K562 (cell line): ENCODE results near the gene FMNL2. TPM values are rescaled to one million over a fixed set of nuclear protein-coding genes. Genes with fewer than 3 reads are reported as not detected.

ENCODE experiments used
- ATAC-seq: fragments of 200-7000 bp; cut with Tn5 transposase; 3 replicates; pipeline ENCODE4 v1.9.1; 2020; ENCODE audit warnings: moderate library complexity
- BruUV-seq: library from RNA; stranded (reverse); fragments of 400-500 nt; replicated peaks from 2 replicates; lab custom pipeline; 2021; lab: Mats Ljungman, UMichigan
- CTCF ChIA-PET: fragments of 300-600 bp; formaldehyde crosslinking; extraction: SDS; loops from one replicate; lab custom pipeline; 2021; ENCODE audit warnings: low intra/inter-chr PET ratio; lab: Yijun Ruan, JAX
- POLR2A ChIA-PET: fragments of 300-600, 350-650 bp; sonication (Branson Sonifier 250); formaldehyde crosslinking; extraction: SDS; loops from one replicate; lab custom pipeline; 2021; ENCODE audit warnings: antibody characterized with exemption, inconsistent platforms; lab: Yijun Ruan, JAX
- DNase-seq, 4 experiments: peaks; one replicate each; pipeline versions ENCODE4 v3.0.0 to v3.0.0-alpha.2; 2011 to 2018; ENCODE audit warnings: low spot score in 3 of 4, mixed read lengths in 3 of 4; ENCODE audit errors: extremely low read depth in 1 of 4
- FAIRE-seq: peaks from 2 replicates; lab custom pipeline; 2011; peaks lifted over from hg19 to GRCh38; lab: Jason Lieb, UNC
- H2AFZ ChIP-seq: 2 replicates; pipeline ENCODE4 v1.6.0; 2011; ENCODE audit warnings: low read depth, low read length, control low read depth, inconsistent platforms
- H3K27ac ChIP-seq: fragments of 200-600 bp; 3 replicates; pipeline ENCODE4 v1.8.0; 2011; ENCODE audit warnings: low read depth, mild to moderate bottlenecking, control low read depth, inconsistent platforms, low read length, moderate library complexity, mixed read lengths; ENCODE audit errors: extremely low read depth
- H3K27me3 ChIP-seq, 2 experiments: fragments of 300-600 bp in 1 of 2; 2 replicates in 1 of 2; 3 replicates in 1 of 2; pipeline versions ENCODE4 v1.6.0 to v1.8.0; 2011; ENCODE audit warnings: inconsistent platforms in 2 of 2, low read length in 2 of 2, mild to moderate bottlenecking in 1 of 2, mixed read lengths in 1 of 2, moderate library complexity in 1 of 2; ENCODE audit not compliant: control insufficient read depth in 2 of 2, insufficient read depth in 2 of 2
- H3K36me3 ChIP-seq: fragments of 300-600 bp; 3 replicates; pipeline ENCODE4 v1.8.0; 2011; ENCODE audit warnings: mild to moderate bottlenecking, low read length, inconsistent platforms; ENCODE audit not compliant: control insufficient read depth, insufficient read depth
- H3K4me1 ChIP-seq, 2 experiments: fragments of 200-600 bp in 1 of 2; replicated peaks in 1 of 2; 2 replicates in 1 of 2; 3 replicates in 1 of 2; pipeline versions ENCODE4 v1.5.1 to v1.8.0; 2011; ENCODE audit warnings: inconsistent platforms in 2 of 2, low read length in 2 of 2, mild to moderate bottlenecking in 1 of 2, mixed read lengths in 1 of 2, moderate library complexity in 1 of 2; ENCODE audit not compliant: control insufficient read depth in 2 of 2, insufficient read depth in 2 of 2
- H3K4me2 ChIP-seq: 2 replicates; pipeline ENCODE4 v1.6.1; 2011; ENCODE audit warnings: low read length, control low read depth, inconsistent platforms, mixed read lengths; ENCODE audit not compliant: insufficient read depth
- H3K4me3 ChIP-seq: fragments of 200-600 bp; sonication (generic), shearing (Covaris generic); 2 replicates; pipeline ENCODE4 v1.5.1; 2016; ENCODE audit warnings: control low read depth, inconsistent platforms
- H3K79me2 ChIP-seq: fragments of 200-600 bp; 3 replicates; pipeline ENCODE4 v1.8.0; 2011; ENCODE audit warnings: low read length, inconsistent platforms; ENCODE audit not compliant: control insufficient read depth, insufficient read depth
- H3K9ac ChIP-seq, 2 experiments: 2 replicates each; pipeline versions ENCODE4 v1.6.0 to v1.6.1; 2011; ENCODE audit warnings: low read depth in 2 of 2, low read length in 2 of 2, control low read depth in 1 of 2, inconsistent platforms in 1 of 2, mild to moderate bottlenecking in 1 of 2, mixed read lengths in 1 of 2; ENCODE audit not compliant: insufficient read depth in 1 of 2
- H3K9me1 ChIP-seq: one replicate; pipeline ENCODE4 v1.6.0; 2011; ENCODE audit warnings: inconsistent platforms, mild to moderate bottlenecking, low read length, moderate library complexity; ENCODE audit not compliant: control insufficient read depth, insufficient read depth
- H3K9me3 ChIP-seq: replicated peaks from 2 replicates; pipeline ENCODE4 v1.5.1; 2011; ENCODE audit warnings: low read depth, low read length, inconsistent platforms; ENCODE audit not compliant: control insufficient read depth, insufficient read depth
- H4K20me1 ChIP-seq: replicated peaks from 2 replicates; pipeline ENCODE4 v1.6.1; 2011; ENCODE audit warnings: low read length, inconsistent platforms, mixed read lengths; ENCODE audit not compliant: control insufficient read depth, insufficient read depth
- C11orf30 ChIP-seq: fragments of 450-650 bp; IDR thresholded peaks from 2 replicates; pipeline ENCODE4 v1.6.1; 2016; ENCODE audit warnings: low read depth, mild to moderate bottlenecking
- CHD4 ChIP-seq: fragments of 200-600 bp; sonication (generic); IDR thresholded peaks from 3 replicates; pipeline ENCODE4 v1.6.1; 2012; ENCODE audit warnings: low read depth, mild to moderate bottlenecking, mixed read lengths, low read length, inconsistent platforms; ENCODE audit not compliant: insufficient read depth, insufficient replicate concordance, poor library complexity, severe bottlenecking
- FOXK1 ChIP-seq: sonication (generic); formaldehyde crosslinking; IDR thresholded peaks from 2 replicates; pipeline ENCODE4 v1.8.0; 2022; ENCODE audit warnings: missing genetic modification reagents, mild to moderate bottlenecking, borderline replicate concordance
- GABPB2 ChIP-seq: fragments of 250-450 bp; sonication (Bioruptor Pico); conservative IDR thresholded peaks from 2 replicates; pipeline ENCODE4 v1.5.1; 2021; ENCODE audit warnings: mild to moderate bottlenecking
- MEIS2 ChIP-seq: fragments of 450-650 bp; IDR thresholded peaks from 2 replicates; pipeline ENCODE4 v1.6.1; 2014; ENCODE audit warnings: mild to moderate bottlenecking; ENCODE audit not compliant: partially characterized antibody
- NCOA1 ChIP-seq: fragments of 450-650 bp; IDR thresholded peaks from 2 replicates; pipeline ENCODE4 v1.6.1; 2016; ENCODE audit warnings: low read depth
- NR2C1 ChIP-seq, 2 experiments: fragments of 450-650 bp; IDR thresholded peaks; 2 replicates each; pipeline ENCODE4 v1.6.1; 2017; ENCODE audit warnings: mild to moderate bottlenecking in 2 of 2, antibody characterized with exemption in 1 of 2, inconsistent platforms in 1 of 2, missing compliant biosample characterization in 1 of 2, missing genetic modification characterization in 1 of 2
- ZKSCAN3 ChIP-seq: fragments of 250-450 bp; sonication (Bioruptor Pico); IDR thresholded peaks from 2 replicates; pipeline ENCODE4 v1.4.0; 2020
- ZNF121 ChIP-seq: sonication (generic); formaldehyde crosslinking; conservative IDR thresholded peaks from 2 replicates; pipeline ENCODE4 v1.8.0; 2022; ENCODE audit warnings: missing genetic modification reagents
- whole genome bisulfite sequencing: fragments of 100-300 bp; shearing (Covaris generic); methylation state at CpG from one replicate; pipeline ENCODE4 v1.1.6; 2016; ENCODE audit warnings: low coverage, mixed read lengths; ENCODE audit not compliant: insufficient coverage; ENCODE audit errors: missing lambda C conversion rate; 5-methylcytosine and 5-hydroxymethylcytosine counted together
- in situ Hi-C: fragments of 300-500 bp; cut with MboI; formaldehyde crosslinking; loops from 4 replicates; pipeline ENCODE4 v1.15.0; 2018; ENCODE audit warnings: inconsistent platforms, mixed read lengths
- intact Hi-C: fragments of 100-400 bp; cut with micrococcal nuclease; formaldehyde crosslinking; loops from 2 replicates; pipeline ENCODE4 v1.14.2; 2022
- polyA plus RNA-seq, 8 experiments: library from polyadenylated mRNA; depleted of rRNA in 4 of 8; stranded (reverse) in 5 of 8; unstranded in 3 of 8; fragments of >200 nt; fragmentation: Nextera tagmentation in 2 of 8; fragmentation: Illumina TruSeq in 1 of 8; extraction: Ambion mirVana in 2 of 8; extraction: Trizol in 1 of 8; gene quantifications; 2 replicates each; pipeline versions ENCODE4 v1.2.1 to v1.2.3, GENCODE V29; 2011 to 2014; ENCODE audit warnings: inconsistent platforms in 1 of 8, missing spikeins in 1 of 8
- total RNA-seq, 7 experiments: library from RNA; depleted of rRNA in 6 of 7; stranded (reverse); fragments of >200 nt in 6 of 7; fragmentation: Illumina TruSeq in 2 of 7; extraction: Trizol in 2 of 7; gene quantifications; 2 replicates each; pipeline versions ENCODE4 v1.2.1 to v1.2.3, GENCODE V29; 2011 to 2021; ENCODE audit warnings: low replicate concordance in 1 of 7
- TF ChIP-seq, protein P1 (sequence below): sonication (generic); formaldehyde crosslinking; IDR thresholded peaks from 2 replicates; pipeline ENCODE4 v1.8.1; 2023; ENCODE audit warnings: mild to moderate bottlenecking, missing genetic modification reagents
- TF ChIP-seq, protein P2 (sequence below): fragments of 250-450 bp; sonication (Bioruptor Pico); IDR thresholded peaks from 2 replicates; pipeline ENCODE4 v1.4.0; 2020

Gene FMNL2
- total and polyA plus RNA-seq, 9 of the 15 experiments (the other 6 are each of a cell fraction or from before 2014, with no cell fraction given), result 0.15 to 0.49 (median 0.24) TPM; not detected in 1

DNA sequence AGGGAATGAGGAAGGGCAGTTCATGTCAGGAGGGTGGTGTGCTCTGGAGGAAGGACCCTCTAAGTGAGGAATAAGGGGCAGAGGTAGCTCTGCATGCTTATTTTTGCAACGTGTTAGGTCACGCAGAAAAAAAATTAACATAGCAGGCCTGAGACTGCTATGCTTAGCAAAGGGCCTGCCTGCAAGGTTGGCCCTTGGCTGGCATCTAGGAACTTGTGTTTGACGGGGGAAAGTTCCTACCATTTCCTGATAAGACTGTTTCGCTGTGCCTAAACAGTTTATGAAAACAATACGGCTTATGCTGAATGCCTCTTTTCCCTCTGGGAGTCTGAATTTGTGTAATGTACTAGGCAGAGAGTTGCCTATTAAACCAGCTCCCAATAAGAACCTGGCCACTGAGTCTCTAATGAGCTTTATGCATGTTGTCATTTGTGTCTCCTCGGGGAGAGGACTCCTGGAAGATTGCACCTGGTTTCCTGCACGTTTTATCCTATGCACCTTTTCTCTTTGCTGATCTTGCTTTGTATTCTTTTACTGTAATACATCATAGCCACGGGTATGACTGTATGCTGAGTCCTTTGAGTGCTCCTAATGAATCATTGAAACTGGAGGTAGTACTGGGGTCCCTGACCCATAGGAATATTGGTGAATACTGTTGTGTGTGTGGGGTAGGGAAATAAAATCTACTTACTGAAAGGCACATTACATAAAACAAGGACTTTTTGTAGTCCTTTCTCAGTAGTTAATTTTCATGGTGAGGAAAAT is 213.3 kb downstream of the FMNL2 start:
- intact Hi-C loops, result no loop called here
- POLR2A ChIA-PET, result no interaction called here

DNA sequence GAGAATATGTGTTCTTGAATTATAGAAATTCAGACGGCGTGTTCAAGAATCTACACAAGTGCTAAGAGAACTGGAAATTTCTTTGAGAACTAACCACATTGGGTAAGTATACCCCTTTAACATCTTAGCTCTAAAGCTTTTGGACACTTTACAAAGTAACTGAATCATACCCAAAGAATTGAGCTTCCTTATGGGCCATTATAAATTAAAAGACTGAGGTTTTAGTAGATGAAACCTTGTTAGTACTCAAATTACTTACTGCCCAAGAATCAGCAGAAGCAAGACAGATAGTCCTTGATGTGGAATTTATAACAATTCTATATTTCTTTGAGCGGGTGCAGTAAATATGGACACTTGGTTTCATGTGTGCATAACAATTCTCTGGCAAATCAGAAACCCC is 214.0 kb downstream of the FMNL2 start:
- DNase-seq (no peak), ATAC-seq (no peak), FAIRE-seq (no peak)
- Histone ChIP-seq H3K27me3 (peaks cover 4 to 19% of the 10 kb centered on the region in 2 experiments; a peak in 4 of 5 replicates), H3K36me3 (no peaks in the 10 kb centered on the region), H3K9me1 (no peaks in the 10 kb centered on the region), H3K79me2 (no peaks in the 10 kb centered on the region), H3K4me2 (no peak overlapping the region), H3K9me3 (no peaks in the 10 kb centered on the region), H4K20me1 (no peaks in the 10 kb centered on the region), H3K4me3 (no peak overlapping the region), H3K9ac (no peak overlapping the region), H2AFZ (no peak overlapping the region), H3K27ac (no peak overlapping the region), H3K4me1 (no peaks in the 10 kb centered on the region)
- ChIA-PET CTCF (no interaction called here), POLR2A (interaction anchor here (0.9 to 1.1 kb wide), 2 partner anchors 11 to 24 kb away, joined by 3 to 4 read pairs; no protein-coding TSS in a partner anchor)
- 2% methylated on average over 3 of the region's 3 CpGs for WGBS
- intact Hi-C loops (no loop called here), in situ Hi-C loops (no loop called here)
- no TSS peak for BruUV-seq
- no peak for TF ChIP-seq CHD4
- TF ChIP-seq NCOA1, result no peak
- TF ChIP-seq FOXK1 (CRISPR knock-in tag), result no peak
- TF ChIP-seq ZKSCAN3 (CRISPR knock-in tag), result no peak
- no peak for TF ChIP-seq MEIS2
- TF ChIP-seq, protein P1, sequence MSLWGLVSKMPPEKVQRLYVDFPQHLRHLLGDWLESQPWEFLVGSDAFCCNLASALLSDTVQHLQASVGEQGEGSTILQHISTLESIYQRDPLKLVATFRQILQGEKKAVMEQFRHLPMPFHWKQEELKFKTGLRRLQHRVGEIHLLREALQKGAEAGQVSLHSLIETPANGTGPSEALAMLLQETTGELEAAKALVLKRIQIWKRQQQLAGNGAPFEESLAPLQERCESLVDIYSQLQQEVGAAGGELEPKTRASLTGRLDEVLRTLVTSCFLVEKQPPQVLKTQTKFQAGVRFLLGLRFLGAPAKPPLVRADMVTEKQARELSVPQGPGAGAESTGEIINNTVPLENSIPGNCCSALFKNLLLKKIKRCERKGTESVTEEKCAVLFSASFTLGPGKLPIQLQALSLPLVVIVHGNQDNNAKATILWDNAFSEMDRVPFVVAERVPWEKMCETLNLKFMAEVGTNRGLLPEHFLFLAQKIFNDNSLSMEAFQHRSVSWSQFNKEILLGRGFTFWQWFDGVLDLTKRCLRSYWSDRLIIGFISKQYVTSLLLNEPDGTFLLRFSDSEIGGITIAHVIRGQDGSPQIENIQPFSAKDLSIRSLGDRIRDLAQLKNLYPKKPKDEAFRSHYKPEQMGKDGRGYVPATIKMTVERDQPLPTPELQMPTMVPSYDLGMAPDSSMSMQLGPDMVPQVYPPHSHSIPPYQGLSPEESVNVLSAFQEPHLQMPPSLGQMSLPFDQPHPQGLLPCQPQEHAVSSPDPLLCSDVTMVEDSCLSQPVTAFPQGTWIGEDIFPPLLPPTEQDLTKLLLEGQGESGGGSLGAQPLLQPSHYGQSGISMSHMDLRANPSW, result no peak
- no peak for TF ChIP-seq C11orf30
- TF ChIP-seq GABPB2 (CRISPR knock-in tag), result no peak
- no peak for TF ChIP-seq NR2C1 (IDR thresholded peaks at IDR 0.05)
- TF ChIP-seq NR2C1 (tag; IDR thresholded peaks at IDR 0.05), result no peak

More for the DNA sequence above, 213.3 kb downstream of the FMNL2 start:
- peaks cover 4 to 19% of the 10 kb centered on the region in 2 experiments; a peak in 4 of 5 replicates for H3K27me3 ChIP-seq
- BruUV-seq, result no TSS peak
- no peak overlapping the region for H3K4me3 ChIP-seq
- no peaks in the 10 kb centered on the region for H3K36me3 ChIP-seq
- DNase-seq (no peak), ATAC-seq (no peak), FAIRE-seq (no peak)
- H2AFZ ChIP-seq, result no peak overlapping the region
- H3K4me2 ChIP-seq, result no peak overlapping the region
- no peaks in the 10 kb centered on the region for H3K79me2 ChIP-seq
- in situ Hi-C loops, result no loop called here
- H3K27ac ChIP-seq, result no peak overlapping the region
- CTCF ChIA-PET, result no interaction called here
- no peaks in the 10 kb centered on the region for H3K9me1 ChIP-seq
- H3K4me1 ChIP-seq, result no peaks in the 10 kb centered on the region
- TF ChIP-seq, protein P2, sequence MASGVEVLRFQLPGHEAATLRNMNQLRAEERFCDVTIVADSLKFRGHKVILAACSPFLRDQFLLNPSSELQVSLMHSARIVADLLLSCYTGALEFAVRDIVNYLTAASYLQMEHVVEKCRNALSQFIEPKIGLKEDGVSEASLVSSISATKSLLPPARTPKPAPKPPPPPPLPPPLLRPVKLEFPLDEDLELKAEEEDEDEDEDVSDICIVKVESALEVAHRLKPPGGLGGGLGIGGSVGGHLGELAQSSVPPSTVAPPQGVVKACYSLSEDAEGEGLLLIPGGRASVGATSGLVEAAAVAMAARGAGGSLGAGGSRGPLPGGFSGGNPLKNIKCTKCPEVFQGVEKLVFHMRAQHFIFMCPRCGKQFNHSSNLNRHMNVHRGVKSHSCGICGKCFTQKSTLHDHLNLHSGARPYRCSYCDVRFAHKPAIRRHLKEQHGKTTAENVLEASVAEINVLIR (CRISPR knock-in tag), result no peak
- TF ChIP-seq ZNF121 (CRISPR knock-in tag), result no peak
- no peak overlapping the region for H3K9ac ChIP-seq
- H3K9me3 ChIP-seq, result no peaks in the 10 kb centered on the region
- H4K20me1 ChIP-seq, result no peaks in the 10 kb centered on the region
- under 1% methylated on average over 8 of the region's 8 CpGs for WGBS
